HL-60 (cell line): ENCODE data around the gene GALT.

Experiments
- DNase-seq, 2 experiments: peaks; one replicate each; pipeline ENCODE4 v3.0.0-alpha.2; 2010 to 2020; ENCODE audit warnings: low read depth in 1 of 2, low spot score in 1 of 2
- H3K27ac ChIP-seq: fragments of 250-450 bp; sonication (Bioruptor Pico); replicated peaks from 2 replicates; pipeline ENCODE4 v1.5.1; 2020; ENCODE audit warnings: mild to moderate bottlenecking, moderate library complexity
- H3K27me3 ChIP-seq: fragments of 250-450 bp; sonication (Bioruptor Pico); 2 replicates; pipeline ENCODE4 v1.5.1; 2021; ENCODE audit warnings: mild to moderate bottlenecking, moderate library complexity; ENCODE audit not compliant: insufficient read depth, poor library complexity, severe bottlenecking
- H3K4me3 ChIP-seq: replicated peaks from 2 replicates; pipeline ENCODE4 v1.5.1; 2011; ENCODE audit warnings: mild to moderate bottlenecking, control low read depth, low read length; ENCODE audit not compliant: insufficient read depth
- GABPA ChIP-seq: IDR thresholded peaks from 2 replicates; pipeline ENCODE4 v1.6.1; 2012; ENCODE audit warnings: low read depth
- POLR2AphosphoS5 ChIP-seq: IDR thresholded peaks from 2 replicates; pipeline ENCODE4 v1.6.1; 2012; ENCODE audit warnings: low read depth
- SPI1 ChIP-seq: IDR thresholded peaks from 2 replicates; pipeline ENCODE4 v1.6.1; 2012; ENCODE audit warnings: low read depth, mild to moderate bottlenecking, borderline replicate concordance
- TF ChIP-seq, protein P1 (sequence below): IDR thresholded peaks from one replicate; pipeline ENCODE4 v1.5.1; 2011; ENCODE audit warnings: low read length, control low read depth, inconsistent platforms; ENCODE audit not compliant: insufficient read depth
- TF ChIP-seq, protein P2 (sequence below): IDR thresholded peaks from 2 replicates; pipeline ENCODE4 v1.6.1; 2012; ENCODE audit warnings: low read depth; ENCODE audit not compliant: insufficient replicate concordance

Gene GALT

DNA sequence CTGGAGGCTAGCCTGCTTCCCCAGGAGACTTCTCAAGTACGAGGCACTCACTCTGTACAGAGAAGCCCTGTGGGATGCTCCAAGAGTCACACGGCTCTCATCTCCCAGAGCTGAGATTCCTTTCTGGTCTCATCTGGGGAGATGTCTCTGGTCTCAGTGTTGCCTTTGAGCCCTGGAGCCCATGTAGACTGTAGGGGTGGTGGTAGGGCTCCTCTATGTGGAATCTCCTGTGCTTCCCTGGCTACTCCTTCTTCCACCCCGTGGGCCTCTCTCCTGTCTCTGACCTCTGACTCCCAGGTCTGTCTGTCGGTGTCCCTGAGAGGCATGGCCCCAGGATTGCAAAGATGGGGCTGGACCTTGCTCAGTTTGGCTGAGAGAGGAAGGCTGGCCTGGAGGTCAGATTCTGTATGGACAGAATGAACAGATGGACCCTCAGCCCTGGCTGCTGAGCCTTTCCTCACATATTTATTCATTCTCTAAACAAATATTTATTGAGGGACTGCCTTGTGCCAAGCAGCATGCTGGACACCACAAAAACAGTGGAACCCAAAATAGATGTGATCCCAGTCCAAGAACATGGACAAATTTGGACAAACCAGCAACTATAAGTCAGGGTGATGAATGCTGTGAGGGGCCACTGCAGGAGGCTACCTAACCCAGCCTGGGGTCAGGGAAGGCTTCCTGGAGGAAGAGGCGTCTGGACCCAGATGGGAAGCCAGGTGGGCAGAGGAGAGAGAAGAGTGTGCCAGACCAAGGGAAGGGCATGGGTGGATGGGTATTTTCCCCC, 42.0 kb downstream of the GALT start:
- no peak for DNase-seq
- H3K27me3 ChIP-seq = no peaks in the 10 kb centered on the region
- H3K4me3 ChIP-seq = no peak overlapping the region
- H3K27ac ChIP-seq = no peak overlapping the region
- TF ChIP-seq, protein P1, sequence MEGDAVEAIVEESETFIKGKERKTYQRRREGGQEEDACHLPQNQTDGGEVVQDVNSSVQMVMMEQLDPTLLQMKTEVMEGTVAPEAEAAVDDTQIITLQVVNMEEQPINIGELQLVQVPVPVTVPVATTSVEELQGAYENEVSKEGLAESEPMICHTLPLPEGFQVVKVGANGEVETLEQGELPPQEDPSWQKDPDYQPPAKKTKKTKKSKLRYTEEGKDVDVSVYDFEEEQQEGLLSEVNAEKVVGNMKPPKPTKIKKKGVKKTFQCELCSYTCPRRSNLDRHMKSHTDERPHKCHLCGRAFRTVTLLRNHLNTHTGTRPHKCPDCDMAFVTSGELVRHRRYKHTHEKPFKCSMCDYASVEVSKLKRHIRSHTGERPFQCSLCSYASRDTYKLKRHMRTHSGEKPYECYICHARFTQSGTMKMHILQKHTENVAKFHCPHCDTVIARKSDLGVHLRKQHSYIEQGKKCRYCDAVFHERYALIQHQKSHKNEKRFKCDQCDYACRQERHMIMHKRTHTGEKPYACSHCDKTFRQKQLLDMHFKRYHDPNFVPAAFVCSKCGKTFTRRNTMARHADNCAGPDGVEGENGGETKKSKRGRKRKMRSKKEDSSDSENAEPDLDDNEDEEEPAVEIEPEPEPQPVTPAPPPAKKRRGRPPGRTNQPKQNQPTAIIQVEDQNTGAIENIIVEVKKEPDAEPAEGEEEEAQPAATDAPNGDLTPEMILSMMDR = no peak
- TF ChIP-seq POLR2AphosphoS5 (no peak), GABPA (no peak), SPI1 (no peak)
- TF ChIP-seq, protein P2, sequence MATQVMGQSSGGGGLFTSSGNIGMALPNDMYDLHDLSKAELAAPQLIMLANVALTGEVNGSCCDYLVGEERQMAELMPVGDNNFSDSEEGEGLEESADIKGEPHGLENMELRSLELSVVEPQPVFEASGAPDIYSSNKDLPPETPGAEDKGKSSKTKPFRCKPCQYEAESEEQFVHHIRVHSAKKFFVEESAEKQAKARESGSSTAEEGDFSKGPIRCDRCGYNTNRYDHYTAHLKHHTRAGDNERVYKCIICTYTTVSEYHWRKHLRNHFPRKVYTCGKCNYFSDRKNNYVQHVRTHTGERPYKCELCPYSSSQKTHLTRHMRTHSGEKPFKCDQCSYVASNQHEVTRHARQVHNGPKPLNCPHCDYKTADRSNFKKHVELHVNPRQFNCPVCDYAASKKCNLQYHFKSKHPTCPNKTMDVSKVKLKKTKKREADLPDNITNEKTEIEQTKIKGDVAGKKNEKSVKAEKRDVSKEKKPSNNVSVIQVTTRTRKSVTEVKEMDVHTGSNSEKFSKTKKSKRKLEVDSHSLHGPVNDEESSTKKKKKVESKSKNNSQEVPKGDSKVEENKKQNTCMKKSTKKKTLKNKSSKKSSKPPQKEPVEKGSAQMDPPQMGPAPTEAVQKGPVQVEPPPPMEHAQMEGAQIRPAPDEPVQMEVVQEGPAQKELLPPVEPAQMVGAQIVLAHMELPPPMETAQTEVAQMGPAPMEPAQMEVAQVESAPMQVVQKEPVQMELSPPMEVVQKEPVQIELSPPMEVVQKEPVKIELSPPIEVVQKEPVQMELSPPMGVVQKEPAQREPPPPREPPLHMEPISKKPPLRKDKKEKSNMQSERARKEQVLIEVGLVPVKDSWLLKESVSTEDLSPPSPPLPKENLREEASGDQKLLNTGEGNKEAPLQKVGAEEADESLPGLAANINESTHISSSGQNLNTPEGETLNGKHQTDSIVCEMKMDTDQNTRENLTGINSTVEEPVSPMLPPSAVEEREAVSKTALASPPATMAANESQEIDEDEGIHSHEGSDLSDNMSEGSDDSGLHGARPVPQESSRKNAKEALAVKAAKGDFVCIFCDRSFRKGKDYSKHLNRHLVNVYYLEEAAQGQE = no peak

DNA sequence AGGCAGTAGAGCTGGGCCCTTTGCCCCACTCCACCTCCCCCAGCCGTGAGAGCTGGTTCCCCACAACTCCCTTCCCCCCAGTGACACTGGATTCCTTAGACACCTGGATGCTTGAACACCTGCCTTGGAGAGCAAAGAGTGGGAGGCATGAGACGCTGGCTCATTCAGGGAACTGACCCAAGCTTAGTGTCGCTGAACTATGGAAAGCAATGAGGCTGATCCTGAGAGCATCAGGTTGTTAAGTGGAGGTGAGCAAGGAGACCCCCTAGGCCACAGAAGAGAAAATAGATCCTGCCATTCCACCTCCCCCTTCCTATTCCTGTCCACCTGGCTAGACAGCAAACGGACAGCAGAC, 42.6 kb downstream of the GALT start:
- no peaks in the 10 kb centered on the region for H3K27me3 ChIP-seq
- TF ChIP-seq, protein P2 = no peak
- no peak for TF ChIP-seq POLR2AphosphoS5
- TF ChIP-seq SPI1 = no peak
- TF ChIP-seq GABPA = no peak
- TF ChIP-seq, protein P1 = no peak
- no peak overlapping the region for H3K27ac ChIP-seq
- H3K4me3 ChIP-seq = no peak overlapping the region
- DNase-seq = no peak

DNA sequence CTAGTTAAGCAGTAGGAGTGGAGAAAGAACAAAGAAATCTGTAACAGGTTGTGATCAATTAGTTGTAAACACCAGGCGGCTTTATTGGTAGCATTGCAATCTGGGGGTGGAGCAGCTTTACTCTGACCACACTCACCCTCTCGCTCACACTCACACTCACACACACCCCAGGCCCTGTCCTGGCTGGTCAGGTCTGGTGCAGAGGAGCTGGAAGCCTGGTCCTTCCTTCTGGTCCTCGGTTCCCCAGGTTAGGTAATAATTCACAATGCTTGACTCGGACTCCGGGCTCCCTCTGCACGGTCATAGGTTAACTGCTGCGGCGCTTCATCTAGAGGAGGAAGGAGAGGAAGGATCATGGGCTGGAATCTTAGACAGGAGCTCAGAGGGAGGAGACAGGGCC, 43.0 kb downstream of the GALT start:
- H3K27ac ChIP-seq = no peak overlapping the region
- TF ChIP-seq, protein P1 = no peak
- no peak for TF ChIP-seq SPI1
- TF ChIP-seq, protein P2 = no peak
- TF ChIP-seq POLR2AphosphoS5 = no peak
- no peak for TF ChIP-seq GABPA
- H3K4me3 ChIP-seq = no peak overlapping the region
- no peaks in the 10 kb centered on the region for H3K27me3 ChIP-seq
- DNase-seq = no peak
